ENCODE measurements around the gene CIBAR2. TPM values are rescaled to one million over a fixed set of nuclear protein-coding genes. Genes with fewer than 3 reads are reported as not detected.

Gene CIBAR2
- total and polyA plus RNA-seq, 9 of the 15 experiments (the other 6 are each of a cell fraction or from before 2014, with no cell fraction given): not detected

- TF ChIP-seq THAP7 (CRISPR knock-in tag; IDR thresholded peaks at IDR 0.05): 0 out of 2 replicates have a peak, but pooled peaks have one; percentile 38
- peak; percentile 65; the same call in 1 of the 2 replicates for TF ChIP-seq NFIC (IDR thresholded peaks at IDR 0.05)
Observed at GRCh38 chr16:85048921-85049562, 63.2 kb downstream of the CIBAR2 start (continued).

Other genes with a start within 250 kb of the CIBAR2 start
- 37.4 and 42.5 TPM in 2 replicates for gene ZDHHC7, start 100.9 kb downstream of the CIBAR2 start, total RNA-seq (2014; rRNA removed)
- 37.2 and 38.1 TPM in 2 replicates for gene ZDHHC7, start 100.9 kb downstream of the CIBAR2 start, total RNA-seq (2014; rRNA removed; fragmentation: Illumina TruSeq; extraction: Trizol)
- 44.5 and 44.6 TPM in 2 replicates for gene ZDHHC7, start 100.9 kb downstream of the CIBAR2 start, total RNA-seq (2015; rRNA removed; fragmentation: Illumina TruSeq; extraction: Trizol)
- 45.7 and 47.0 TPM in 2 replicates for gene ZDHHC7, start 100.9 kb downstream of the CIBAR2 start, total RNA-seq (2021)
- 36.5 and 42.5 TPM in 2 replicates for gene ZDHHC7, start 100.9 kb downstream of the CIBAR2 start, polyA plus RNA-seq (2011; rRNA removed)
- 48.2 and 49.7 TPM in 2 replicates for gene ZDHHC7, start 100.9 kb downstream of the CIBAR2 start, polyA plus RNA-seq (2014; fragmentation: Illumina TruSeq; extraction: Trizol)
- gene ZDHHC7, start 100.9 kb downstream of the CIBAR2 start, polyA plus RNA-seq (2014; fragmentation: Nextera tagmentation; extraction: Ambion mirVana): 1 to 10 TPM; 1.7 to 1.8 TPM
- gene ZDHHC7, start 100.9 kb downstream of the CIBAR2 start, polyA plus RNA-seq (2014; rRNA removed): 31.3 and 39.8 TPM in 2 replicates
- gene KIAA0513, start 84.7 kb downstream of the CIBAR2 start, total RNA-seq (2014; rRNA removed): 11.0 and 11.2 TPM in 2 replicates
- gene KIAA0513, start 84.7 kb downstream of the CIBAR2 start, total RNA-seq (2014; rRNA removed; fragmentation: Illumina TruSeq; extraction: Trizol): 6.1 and 10.3 TPM in 2 replicates
- gene KIAA0513, start 84.7 kb downstream of the CIBAR2 start, total RNA-seq (2015; rRNA removed; fragmentation: Illumina TruSeq; extraction: Trizol): 9.3 and 9.7 TPM in 2 replicates
- gene KIAA0513, start 84.7 kb downstream of the CIBAR2 start, total RNA-seq (2021): 13.7 and 14.7 TPM in 2 replicates
- gene KIAA0513, start 84.7 kb downstream of the CIBAR2 start, polyA plus RNA-seq (2011; rRNA removed): 6.9 and 8.6 TPM in 2 replicates
- gene KIAA0513, start 84.7 kb downstream of the CIBAR2 start, polyA plus RNA-seq (2014; fragmentation: Illumina TruSeq; extraction: Trizol): 10.1 and 12.6 TPM in 2 replicates
- under 1 TPM; 0.18 to 0.36 TPM for gene KIAA0513, start 84.7 kb downstream of the CIBAR2 start, polyA plus RNA-seq (2014; fragmentation: Nextera tagmentation; extraction: Ambion mirVana)
- 9.8 and 10.2 TPM in 2 replicates for gene KIAA0513, start 84.7 kb downstream of the CIBAR2 start, polyA plus RNA-seq (2014; rRNA removed)

All from K562 (cell line).